IPS-18c (cell line): ENCODE data around the gene PAPPA.

Experiments used
- H3K4me3 ChIP-seq: 2 replicates; pipeline ENCODE4 v1.7.0; 2013; ENCODE audit warnings: low read depth, mild to moderate bottlenecking, low read length, moderate library complexity; ENCODE audit not compliant: insufficient read depth
- H3K9me3 ChIP-seq: one replicate; pipeline ENCODE4 v1.6.1; 2013; ENCODE audit warnings: mild to moderate bottlenecking, low read length, moderate library complexity; ENCODE audit not compliant: control insufficient read depth, insufficient read depth

The PAPPA gene

GRCh38 chr9:116168231-116168630, 14.6 kb downstream of the PAPPA start:
- Histone ChIP-seq H3K4me3 (no peak overlapping the region), H3K9me3 (no peaks in the 10 kb centered on the region)

GRCh38 chr9:116172216-116172615, 18.6 kb downstream of the PAPPA start:
- Histone ChIP-seq H3K4me3 (no peak overlapping the region), H3K9me3 (no peaks in the 10 kb centered on the region)

GRCh38 chr9:116174347-116174746, 20.8 kb downstream of the PAPPA start:
- Histone ChIP-seq H3K9me3 (no peaks in the 10 kb centered on the region), H3K4me3 (no peak overlapping the region)

DNA sequence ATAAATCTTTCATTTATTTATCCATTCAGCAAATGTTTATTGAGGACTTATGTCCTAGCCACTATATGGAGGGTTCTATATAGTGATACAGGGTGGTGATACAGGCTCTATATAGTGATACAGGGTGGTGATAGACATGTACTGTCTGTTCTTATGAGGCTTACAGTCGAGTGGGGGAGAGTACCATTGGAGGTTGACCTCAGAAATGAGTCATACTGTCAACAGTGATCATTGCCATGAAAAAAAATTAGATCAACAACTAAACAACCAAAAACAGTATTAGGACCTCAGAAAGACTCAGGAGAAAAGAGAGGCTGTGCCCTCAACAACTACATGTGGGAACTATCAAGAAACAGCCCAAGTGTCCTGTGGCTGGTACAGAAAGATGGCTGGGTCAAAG, 22.0 kb downstream of the PAPPA start:
- Histone ChIP-seq H3K9me3 (no peaks in the 10 kb centered on the region), H3K4me3 (no peak overlapping the region)

DNA sequence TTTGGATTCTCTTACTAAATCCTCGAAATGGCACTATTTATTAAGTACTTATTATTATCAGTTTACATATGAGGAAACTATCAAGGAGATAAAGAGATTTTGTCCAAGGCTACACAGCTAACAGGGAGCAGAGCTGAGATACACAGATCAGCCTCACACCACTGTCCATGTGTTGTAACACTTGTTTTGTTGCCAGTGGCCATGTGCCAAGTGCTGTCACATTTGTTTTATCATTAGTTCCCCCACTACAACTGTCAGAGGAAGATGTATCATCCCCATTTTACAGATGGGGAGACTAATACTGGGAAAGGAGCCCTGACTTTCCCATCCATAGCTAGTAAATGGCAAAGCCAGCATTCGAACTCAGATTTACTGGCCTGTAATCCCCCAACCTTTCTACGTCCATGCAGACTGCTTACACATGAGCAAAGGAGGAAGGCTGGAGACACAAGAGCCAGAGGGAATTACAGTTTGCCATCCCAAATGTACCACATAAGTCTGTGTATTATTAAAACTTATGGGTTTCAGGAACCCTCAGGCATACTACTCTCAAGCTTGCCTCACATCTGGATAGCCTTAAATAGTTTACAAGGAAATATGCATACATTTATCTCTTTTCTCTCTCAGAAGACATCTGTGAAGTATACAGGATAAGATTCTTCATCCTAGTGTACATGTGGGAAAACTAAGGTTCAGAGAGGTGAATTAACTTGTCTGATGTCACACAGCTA, 25.1 kb downstream of the PAPPA start:
- H3K4me3 ChIP-seq, result no peak overlapping the region
- H3K9me3 ChIP-seq, result no peaks in the 10 kb centered on the region

DNA sequence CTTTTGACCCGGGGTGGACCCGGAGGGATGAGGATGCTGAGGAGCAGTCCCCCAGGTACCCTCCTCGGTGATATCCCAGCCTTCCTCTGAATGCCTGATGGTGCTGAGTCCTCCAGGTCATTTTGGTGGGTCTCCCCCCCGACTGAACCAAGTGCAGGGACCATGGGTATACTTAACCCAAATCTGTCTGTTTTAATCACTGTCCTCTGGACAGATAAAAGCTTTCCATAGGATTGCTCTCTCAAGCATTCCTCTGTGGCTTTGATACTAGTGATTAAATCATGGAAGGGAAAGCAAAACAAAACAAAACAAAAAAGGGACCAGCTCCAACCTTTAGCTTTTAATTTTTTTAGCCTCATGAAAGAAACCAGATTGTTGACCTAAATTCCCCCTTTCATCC, 26.0 kb downstream of the PAPPA start:
- H3K9me3 ChIP-seq, result no peaks in the 10 kb centered on the region
- no peak overlapping the region for H3K4me3 ChIP-seq

DNA sequence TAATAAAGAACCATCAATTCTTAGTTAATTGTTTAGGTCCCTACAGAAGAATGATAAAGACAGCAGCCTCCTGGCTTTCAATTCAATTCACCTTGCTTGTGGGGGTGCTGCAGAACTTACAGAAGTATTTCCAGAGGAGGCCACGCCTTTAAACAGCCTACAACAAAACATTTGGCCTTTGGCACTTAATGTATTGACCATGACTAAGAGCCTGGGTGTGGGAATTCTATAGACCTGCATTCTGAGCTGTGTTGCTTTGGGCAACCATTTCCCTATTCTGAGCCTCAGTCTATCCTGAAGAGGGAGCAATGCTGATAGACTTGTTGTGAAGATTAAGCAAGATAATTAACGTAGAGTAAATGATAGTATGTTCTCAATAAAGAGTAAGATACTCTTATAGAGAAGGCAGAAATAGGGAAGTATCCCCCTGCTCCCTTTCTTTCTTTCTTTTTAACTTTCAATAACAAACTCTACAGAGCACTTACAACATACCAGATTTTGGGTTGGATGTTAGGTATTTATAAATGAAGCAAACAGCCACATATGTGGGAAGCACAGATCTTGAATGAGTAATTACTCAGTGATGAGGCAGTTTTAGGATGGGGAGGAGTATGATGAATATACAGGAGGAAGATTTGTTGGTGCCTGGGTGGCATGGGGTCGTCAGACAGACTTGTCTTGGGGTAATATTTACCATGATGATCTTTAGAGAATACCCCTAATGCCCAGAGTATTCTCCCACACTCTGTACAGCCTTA, 28.4 kb downstream of the PAPPA start:
- no peaks in the 10 kb centered on the region for H3K9me3 ChIP-seq

DNA sequence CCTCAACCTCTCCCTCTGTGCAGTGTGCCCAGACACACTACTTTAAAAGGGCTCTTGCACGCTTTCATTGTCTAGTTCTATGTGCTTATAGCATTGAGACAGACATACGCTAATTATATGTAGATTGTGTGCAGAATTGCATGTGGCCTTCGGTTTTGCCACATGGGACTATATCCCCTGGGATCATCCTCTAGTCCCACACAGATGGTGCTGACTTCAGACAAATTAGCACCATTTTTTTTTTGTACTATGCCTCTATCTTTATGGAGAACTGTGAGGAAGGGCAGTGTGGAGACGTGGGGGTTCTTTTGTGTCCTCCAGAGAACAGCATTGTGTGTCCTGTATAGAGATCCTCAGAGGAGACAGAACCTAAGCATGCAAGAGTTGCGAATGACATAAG, 29.3 kb downstream of the PAPPA start:
- H3K9me3 ChIP-seq, result no peaks in the 10 kb centered on the region
- no peak overlapping the region for H3K4me3 ChIP-seq

More for the DNA sequence above, 28.4 kb downstream of the PAPPA start:
- no peak overlapping the region for H3K4me3 ChIP-seq

- H3K9me3 ChIP-seq, result no peaks in the 10 kb centered on the region
- no peak overlapping the region for H3K4me3 ChIP-seq
Measured at GRCh38 chr9:116187570-116188170, 34.1 kb downstream of the PAPPA start.

GRCh38 chr9:116189683-116190082, 36.1 kb downstream of the PAPPA start:
- no peaks in the 10 kb centered on the region for H3K9me3 ChIP-seq
- no peak overlapping the region for H3K4me3 ChIP-seq

DNA sequence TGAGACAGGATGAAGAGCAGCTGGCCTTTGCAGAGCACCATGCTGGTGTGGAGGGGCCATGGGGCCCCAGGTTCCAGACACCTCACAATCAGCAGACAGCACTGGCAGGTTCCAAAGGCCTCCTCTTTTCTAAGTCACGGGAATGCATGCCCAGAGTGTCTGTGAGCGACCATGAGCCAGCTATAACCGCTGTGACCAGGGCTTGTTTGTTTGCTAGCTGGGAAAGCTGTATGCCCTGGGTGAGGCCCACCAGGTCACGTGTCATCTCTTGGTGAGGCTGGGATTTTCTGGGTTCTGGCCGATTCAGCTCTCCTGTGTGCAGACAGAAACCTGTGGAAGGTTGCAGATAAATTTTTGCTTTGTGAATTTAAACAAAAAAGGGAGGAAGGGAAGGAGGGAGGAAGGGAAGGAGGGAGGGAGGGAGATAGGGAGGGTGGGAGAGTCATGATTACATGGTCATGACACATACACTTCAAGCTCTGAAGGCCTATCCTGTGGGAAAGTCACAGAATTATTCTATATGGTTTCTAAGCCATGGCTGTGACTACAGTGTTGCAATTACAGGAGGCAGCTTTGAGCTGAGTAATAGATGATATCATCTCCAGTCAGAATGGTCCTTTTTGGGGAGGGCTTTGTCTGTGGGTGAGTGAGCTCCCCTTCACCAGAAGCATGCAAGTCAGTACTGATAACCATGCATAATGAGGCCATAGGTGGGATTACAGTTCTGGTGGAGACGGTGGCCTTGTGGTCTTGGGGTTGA, 37.2 kb downstream of the PAPPA start:
- H3K9me3 ChIP-seq, result no peaks in the 10 kb centered on the region
- H3K4me3 ChIP-seq, result no peak overlapping the region

- no peaks in the 10 kb centered on the region for H3K9me3 ChIP-seq
- H3K4me3 ChIP-seq, result no peak overlapping the region
Measured at GRCh38 chr9:116191576-116192415, 38.2 kb downstream of the PAPPA start.

DNA sequence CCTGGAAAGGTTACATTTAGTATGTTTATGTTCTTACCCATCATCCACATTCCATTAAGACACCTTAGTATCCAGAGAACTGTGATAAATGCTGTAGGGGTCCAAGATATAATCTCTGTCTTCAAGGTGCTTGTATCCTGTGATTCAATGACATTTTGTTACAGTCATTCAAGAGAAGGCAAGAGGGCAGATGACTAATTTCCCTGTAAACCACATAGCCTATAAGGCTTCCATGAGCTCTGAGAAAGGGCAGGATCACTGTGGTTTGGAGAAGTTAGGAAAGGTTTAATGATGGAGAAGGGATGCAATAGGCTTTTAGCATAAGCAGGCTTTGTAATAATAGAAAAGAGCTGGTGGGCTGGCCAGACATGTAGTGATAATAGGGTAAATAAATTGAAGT, 40.0 kb downstream of the PAPPA start:
- H3K4me3 ChIP-seq, result no peak overlapping the region
- H3K9me3 ChIP-seq, result no peaks in the 10 kb centered on the region

GRCh38 chr9:116196806-116197205, 43.2 kb downstream of the PAPPA start:
- H3K9me3 ChIP-seq, result no peaks in the 10 kb centered on the region
- no peak overlapping the region for H3K4me3 ChIP-seq

- H3K9me3 ChIP-seq, result no peaks in the 10 kb centered on the region
- H3K4me3 ChIP-seq, result no peak overlapping the region
Measured at GRCh38 chr9:116198344-116198743, 44.8 kb downstream of the PAPPA start.

DNA sequence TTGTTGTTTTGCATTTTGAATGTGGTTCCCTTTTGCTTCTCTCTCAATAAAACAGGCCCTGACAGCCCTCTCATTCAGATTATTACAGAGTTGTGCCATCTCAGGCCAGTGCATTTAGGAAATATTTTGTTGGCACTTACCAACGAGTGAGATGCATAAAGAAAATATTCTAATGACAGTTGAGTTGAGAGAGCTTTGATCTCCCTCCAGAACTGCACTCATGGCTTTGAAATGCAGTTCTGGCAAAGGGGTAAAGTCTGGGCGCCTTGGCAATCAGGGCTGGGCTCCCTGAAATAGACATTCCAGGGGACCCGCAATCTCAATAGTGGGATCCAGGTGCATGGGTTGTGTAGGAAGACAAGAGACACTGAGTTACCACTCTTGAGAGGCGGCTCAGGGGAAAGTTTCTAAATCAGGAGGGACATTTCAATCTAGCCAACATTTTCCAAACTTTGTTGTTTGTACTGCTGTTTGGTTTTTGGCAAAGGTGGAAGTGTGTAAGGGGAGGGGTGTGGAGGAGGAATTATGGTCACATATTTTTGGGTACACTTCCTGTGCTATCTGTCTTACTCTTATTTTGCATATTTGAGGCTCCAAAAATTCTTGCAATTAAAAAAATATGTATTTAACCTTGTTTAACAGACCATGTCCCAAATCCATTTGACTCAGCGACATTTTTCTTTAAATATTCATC, 48.8 kb downstream of the PAPPA start:
- H3K4me3 ChIP-seq, result no peak overlapping the region
- H3K9me3 ChIP-seq, result no peaks in the 10 kb centered on the region
